Jurkat, Clone E6-1 (cell line): ENCODE data around the gene FBXW4.
A peak's percentile ranks its signal among the peaks of the same experiment; 100 is the strongest.

Experiments
- DNase-seq: peaks from one replicate; pipeline ENCODE4 v3.0.0-alpha.2; 2011; ENCODE audit warnings: low read depth, low spot score
- H3K4me3 ChIP-seq: 2 replicates; pipeline ENCODE4 v1.5.1; 2011; ENCODE audit warnings: mild to moderate bottlenecking, low read length, control low read depth, moderate library complexity

The FBXW4 gene

GRCh38 chr10:101629837-101630632, 64.9 kb downstream of the FBXW4 start:
- H3K4me3 ChIP-seq: no peak overlapping the region
- DNase-seq: no peak

- no peak for DNase-seq
- no peak overlapping the region for H3K4me3 ChIP-seq
These were observed 69.1 kb downstream of the FBXW4 start for GRCh38 chr10:101625821-101626412.

DNA sequence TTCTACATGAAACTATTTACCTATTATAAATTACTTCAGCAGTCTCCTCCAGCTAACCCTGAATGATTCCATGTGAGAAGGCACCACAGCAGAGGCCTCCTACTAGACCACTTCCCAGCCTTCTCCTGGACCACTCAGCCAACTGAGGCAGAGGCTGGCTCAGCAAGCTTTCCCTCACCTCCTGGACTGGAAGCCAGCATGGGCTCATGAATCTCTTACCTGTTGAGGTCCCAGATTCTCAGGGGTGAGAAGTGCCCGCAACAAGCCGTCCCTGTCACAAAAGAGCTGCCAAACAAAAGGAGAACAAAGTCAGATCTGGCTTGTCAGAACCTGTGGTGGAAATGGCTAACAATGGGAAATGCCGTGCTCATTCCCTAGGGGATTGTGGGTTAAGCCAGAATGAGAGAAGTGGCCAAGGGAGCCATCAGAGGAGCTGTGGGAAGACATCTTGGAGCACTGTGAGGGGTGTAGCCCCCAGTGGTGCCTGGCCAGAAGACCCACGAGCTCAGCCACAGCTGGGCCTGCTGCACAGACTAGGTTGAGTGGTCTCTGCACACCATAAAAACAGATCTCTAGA, 70.4 kb downstream of the FBXW4 start:
- no peak overlapping the region for H3K4me3 ChIP-seq
- no peak for DNase-seq

GRCh38 chr10:101623528-101623927, 71.4 kb downstream of the FBXW4 start:
- DNase-seq: no peak
- no peak overlapping the region for H3K4me3 ChIP-seq

- H3K4me3 ChIP-seq: no peak overlapping the region
- no peak for DNase-seq
These were observed 75.0 kb downstream of the FBXW4 start for GRCh38 chr10:101619983-101620382.

- H3K4me3 ChIP-seq: no peak overlapping the region
- no peak for DNase-seq
These were observed 76.1 kb downstream of the FBXW4 start for GRCh38 chr10:101618871-101619270.

DNA sequence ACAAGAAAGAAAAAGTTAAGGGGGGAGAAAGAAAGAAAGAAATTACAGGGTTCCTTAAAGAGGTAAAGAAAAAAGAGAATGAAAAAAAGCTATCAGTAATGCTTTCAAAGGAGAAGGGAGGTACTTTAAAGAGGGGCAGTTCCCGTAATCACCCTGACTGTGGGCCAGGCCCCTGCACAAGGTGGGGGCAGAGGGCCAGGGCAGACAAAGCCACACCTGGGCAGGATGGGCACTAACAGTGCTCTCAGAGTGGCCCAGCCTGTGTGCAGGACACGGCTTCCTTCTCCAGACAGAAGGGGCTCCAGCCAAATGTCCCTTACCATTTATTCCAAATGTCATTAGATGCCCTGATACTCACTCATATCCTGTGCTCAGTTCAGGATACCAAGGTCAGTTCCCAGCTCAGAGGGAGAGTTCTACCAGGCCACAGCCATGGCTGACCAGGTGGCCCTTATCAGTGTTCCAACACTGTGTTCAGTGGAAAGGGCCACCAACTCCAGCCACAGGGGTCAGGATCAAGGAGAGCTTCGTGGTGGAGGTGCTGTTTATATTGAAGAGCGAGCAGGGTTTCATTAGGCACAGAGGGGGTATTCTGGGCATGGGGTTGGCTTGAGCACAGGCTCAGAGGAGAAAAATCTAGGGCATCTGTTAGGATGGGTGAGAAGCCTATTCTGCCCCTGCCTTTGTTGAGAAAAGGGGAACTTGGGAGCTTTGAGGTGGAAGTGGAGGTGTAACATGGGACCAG, 77.0 kb downstream of the FBXW4 start:
- H3K4me3 ChIP-seq: no peak overlapping the region
- DNase-seq: no peak

- H3K4me3 ChIP-seq: no peak overlapping the region
- no peak for DNase-seq
These were observed 77.7 kb downstream of the FBXW4 start for GRCh38 chr10:101617102-101617823.

DNA sequence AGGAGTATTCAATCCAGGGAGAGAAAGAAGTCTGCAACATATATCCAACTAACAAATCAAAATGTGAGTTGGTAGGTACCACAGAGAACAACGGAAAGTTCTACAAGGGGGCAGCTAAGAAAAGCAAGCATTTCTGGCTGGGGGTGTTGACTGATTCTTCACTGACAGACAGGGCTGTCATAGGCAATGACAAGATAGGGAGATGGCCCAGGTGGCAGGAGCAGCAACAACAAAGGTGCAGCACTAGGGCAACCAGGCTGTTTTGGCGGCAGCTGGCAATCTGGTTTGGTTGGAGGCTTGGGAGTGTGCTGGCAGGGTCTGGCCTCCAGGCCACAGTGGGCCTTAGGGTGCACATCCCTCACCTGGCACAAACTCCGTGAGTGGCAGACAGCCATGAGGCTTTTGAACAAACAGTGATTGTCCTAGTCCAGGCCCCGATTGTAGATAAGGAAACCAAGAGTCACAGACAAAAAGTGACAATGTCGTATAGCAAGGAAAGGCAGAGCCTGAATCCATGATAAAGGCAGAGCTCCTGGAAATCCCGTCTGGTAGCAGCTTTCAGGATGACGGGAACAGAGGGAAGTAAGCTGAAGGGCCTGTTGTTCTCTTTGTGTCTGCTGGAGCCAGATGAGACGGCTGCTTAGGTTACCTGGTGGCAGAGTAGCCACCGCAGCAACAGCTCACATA, 78.4 kb downstream of the FBXW4 start:
- no peak for DNase-seq
- H3K4me3 ChIP-seq: no peak overlapping the region

DNA sequence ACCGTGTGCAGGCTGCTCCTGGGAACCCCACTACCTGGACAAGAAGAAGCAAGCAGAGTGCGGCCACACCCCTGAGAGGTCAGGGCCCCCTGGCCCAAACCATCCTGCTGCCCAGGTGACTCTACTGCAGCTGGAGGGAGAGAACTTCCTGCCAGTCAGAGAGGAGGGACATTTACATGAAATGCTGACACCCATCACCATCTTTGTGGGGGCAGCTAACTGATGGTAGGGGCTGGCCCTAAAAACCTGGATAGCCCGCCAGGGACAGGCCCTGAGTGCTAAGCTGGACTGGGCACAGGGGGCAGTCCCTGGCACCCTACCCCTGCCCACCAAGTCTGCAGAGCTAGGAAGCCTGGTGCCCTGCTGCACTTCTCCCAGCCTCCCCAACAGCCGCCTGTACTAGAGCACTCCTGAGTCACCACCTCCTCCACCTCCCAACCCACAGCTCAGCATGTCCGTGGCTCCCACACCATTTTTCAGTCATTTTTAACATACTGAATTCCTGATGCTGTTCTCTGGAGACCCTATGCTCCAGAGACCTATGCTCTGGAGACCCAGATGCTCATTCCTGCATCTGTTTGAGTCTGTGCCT, 79.3 kb downstream of the FBXW4 start:
- no peak for DNase-seq
- no peak overlapping the region for H3K4me3 ChIP-seq

GRCh38 chr10:101614663-101615524, 80.1 kb downstream of the FBXW4 start:
- no peak overlapping the region for H3K4me3 ChIP-seq
- DNase-seq: no peak

- no peak for DNase-seq
- H3K4me3 ChIP-seq: no peak overlapping the region
These were observed 81.3 kb downstream of the FBXW4 start for GRCh38 chr10:101613646-101614045.

DNA sequence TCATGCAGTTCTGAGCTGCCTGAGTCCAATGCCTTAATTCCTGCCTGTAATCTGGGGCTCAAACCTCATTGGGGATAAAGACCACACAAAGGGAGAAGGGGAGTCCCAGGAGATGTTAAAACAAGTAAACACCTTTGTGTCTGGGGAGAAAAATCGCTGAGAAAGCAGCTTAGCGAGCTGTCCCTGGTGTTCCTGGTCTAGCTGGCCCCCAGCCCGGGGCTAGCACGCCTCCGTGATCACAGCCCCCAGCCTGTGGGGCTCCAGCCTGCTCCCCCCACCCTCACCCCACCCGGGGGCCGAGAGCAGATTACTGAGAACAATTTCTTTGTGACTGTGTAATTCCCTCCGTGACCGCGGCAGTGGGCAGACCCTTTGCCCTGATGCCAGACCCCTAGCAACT, 82.1 kb downstream of the FBXW4 start:
- H3K4me3 ChIP-seq: no peak overlapping the region
- DNase-seq: no peak

DNA sequence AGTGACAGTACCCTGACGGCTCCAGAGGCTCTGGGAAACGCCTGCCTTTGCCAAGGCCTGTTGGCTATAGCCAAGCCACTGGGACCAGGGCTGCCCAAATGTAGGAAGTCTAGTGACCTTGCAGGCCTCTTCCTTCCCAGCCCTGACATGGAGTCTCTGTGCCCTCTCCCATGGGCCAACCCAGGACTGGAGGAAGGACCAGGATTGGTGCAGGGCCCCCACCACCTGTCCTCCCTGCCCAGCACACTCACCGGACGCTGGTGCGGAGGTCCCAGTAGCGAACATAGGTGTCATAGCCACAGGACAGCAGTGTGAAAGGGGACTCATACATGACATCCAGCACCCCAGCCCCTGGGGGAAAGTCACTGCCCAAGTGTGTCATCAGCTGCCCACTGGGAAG, 82.9 kb downstream of the FBXW4 start:
- no peak overlapping the region for H3K4me3 ChIP-seq
- DNase-seq: no peak

- H3K4me3 ChIP-seq: no peak overlapping the region
- peak; percentile 7 for DNase-seq
These were observed 83.7 kb downstream of the FBXW4 start for GRCh38 chr10:101611096-101611905.

DNA sequence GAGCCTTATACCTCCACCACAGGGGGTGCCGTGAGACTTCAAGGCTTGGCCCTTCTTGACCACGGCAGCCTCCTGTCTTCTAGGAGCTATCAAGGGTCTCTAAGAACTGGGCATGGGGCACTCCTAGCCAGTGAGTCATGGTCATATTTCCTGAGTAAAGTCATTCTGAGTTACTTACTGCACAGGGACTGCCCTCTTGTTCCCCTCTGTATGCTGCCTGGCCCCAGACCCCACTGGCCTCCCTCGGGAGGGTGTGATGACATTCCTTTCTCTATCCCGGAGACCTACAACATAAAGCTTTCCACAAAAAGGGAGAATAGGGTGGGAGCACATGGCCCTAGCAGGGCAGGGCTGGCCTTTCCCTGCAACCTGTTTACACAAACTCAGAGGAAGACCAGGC, 85.5 kb downstream of the FBXW4 start:
- no peak overlapping the region for H3K4me3 ChIP-seq
- DNase-seq: no peak

DNA sequence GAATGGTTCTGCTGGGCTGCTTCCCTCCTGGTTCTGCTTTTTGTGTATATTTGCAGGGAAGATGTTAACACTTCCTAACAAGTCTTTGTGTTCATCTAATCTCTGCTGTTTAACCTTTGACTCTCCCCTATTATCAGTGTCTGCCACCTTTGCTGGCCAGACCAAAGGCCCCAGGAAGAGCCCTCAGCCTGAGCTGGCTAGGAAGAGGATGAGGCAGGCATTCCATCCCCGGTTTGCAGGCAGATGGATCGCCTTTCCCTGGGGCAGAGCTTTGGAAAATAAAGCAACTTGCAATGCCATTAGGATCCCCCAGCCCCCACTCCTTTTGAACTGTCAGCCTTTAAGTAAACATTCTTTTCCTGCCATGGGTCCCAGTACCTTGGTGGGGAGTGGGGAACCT, 87.8 kb downstream of the FBXW4 start:
- no peak overlapping the region for H3K4me3 ChIP-seq
- no peak for DNase-seq
